ENCODE results near the gene SGCD.

SGCD gene

DNA sequence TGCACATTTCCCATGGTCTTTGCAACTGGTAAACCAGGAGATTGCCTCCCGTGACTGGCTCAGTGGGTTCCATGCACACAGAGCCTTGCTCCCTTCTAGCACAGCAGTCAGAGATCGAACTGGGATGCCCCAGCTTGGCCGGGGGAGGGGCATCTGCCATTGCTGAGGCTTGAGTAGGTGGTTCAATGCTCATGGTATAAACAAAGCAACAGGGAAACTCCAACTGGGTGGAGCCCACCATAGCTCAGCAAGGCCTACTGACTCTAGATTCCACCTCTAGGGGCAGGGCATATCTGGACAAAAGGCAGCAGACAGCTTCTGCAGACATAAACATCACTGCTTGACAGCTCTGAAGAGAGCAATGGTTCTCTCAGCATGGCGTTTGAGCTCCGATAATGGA, 456.1 kb downstream of the SGCD start:
- DNase-seq (ENCODE audit: low read depth), result no peak

DNA sequence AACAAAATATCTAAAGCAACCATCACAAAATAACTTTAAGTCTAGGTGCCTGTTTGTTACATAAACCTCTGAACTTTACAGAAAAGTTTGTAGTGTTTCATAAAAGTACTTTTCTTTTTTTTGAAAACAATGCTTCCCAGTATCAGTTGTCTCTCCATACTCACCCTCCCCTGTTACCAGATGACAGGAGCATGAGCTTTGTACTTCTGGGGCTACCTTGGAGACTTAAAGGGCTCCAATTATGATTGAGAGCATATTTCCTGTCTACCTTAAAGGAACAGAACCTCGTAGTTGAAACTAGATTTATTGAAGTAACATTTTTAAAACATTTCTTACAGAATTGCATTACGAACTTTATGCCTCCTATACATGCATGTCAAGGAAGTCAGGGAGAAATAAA, 467.7 kb downstream of the SGCD start:
- DNase-seq (ENCODE audit: low read depth), result no peak
- H3K4me3 ChIP-seq (ENCODE audit: low read depth, low read length), result no peak overlapping the region
- TF ChIP-seq, protein P1, sequence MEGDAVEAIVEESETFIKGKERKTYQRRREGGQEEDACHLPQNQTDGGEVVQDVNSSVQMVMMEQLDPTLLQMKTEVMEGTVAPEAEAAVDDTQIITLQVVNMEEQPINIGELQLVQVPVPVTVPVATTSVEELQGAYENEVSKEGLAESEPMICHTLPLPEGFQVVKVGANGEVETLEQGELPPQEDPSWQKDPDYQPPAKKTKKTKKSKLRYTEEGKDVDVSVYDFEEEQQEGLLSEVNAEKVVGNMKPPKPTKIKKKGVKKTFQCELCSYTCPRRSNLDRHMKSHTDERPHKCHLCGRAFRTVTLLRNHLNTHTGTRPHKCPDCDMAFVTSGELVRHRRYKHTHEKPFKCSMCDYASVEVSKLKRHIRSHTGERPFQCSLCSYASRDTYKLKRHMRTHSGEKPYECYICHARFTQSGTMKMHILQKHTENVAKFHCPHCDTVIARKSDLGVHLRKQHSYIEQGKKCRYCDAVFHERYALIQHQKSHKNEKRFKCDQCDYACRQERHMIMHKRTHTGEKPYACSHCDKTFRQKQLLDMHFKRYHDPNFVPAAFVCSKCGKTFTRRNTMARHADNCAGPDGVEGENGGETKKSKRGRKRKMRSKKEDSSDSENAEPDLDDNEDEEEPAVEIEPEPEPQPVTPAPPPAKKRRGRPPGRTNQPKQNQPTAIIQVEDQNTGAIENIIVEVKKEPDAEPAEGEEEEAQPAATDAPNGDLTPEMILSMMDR (IDR thresholded peaks at IDR 0.05; ENCODE audit: control insufficient read depth, extremely low read depth, insufficient read depth), result no peak

More for the DNA sequence above, 456.1 kb downstream of the SGCD start:
- no peak overlapping the region for H3K4me3 ChIP-seq (ENCODE audit: low read depth, low read length)
- TF ChIP-seq, protein P1 (IDR thresholded peaks at IDR 0.05; ENCODE audit: control insufficient read depth, extremely low read depth, insufficient read depth), result no peak

DNA sequence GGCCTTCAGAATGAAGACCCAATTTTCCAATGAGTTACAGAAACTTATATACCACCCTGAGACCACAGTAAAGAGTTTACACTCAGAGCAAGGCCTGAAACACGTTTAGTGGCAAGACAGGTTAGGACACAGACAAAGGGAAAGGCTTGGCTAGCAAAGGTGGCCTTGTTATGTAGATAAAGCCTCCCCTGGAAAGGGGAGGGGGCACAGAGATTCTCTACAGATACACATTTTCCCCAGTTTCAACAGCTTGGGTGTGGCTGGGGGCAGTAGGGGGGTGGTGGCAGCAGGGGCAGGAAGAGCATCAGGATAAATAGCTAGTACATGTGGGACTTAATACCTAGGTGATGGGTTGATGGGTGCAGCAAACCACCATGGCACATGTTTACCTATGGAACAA, 471.2 kb downstream of the SGCD start:
- no peak overlapping the region for H3K4me3 ChIP-seq (ENCODE audit: low read depth, low read length)
- TF ChIP-seq, protein P1 (IDR thresholded peaks at IDR 0.05; ENCODE audit: control insufficient read depth, extremely low read depth, insufficient read depth), result no peak
- no peak for DNase-seq (ENCODE audit: low read depth)

DNA sequence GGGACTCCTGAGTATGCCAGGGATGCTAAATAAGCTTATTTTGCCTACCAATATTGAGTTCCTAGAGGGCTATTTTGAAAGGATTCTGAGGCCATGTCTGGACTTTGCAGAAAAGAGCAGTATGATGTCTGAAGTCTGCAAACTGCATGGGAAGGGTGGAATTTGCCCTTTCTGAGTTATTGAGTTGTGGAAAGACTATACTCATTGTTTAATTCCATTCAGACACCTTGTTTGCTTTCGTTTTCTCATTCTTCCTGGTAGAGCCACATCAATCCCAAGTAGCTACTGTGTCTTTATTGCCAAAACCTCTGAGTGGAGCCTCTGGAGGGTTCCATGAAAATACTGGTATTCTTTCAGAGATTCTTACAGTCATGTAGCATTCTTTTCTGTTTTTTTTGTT, 472.2 kb downstream of the SGCD start:
- H3K4me3 ChIP-seq (ENCODE audit: low read depth, low read length), result no peak overlapping the region
- TF ChIP-seq, protein P1 (IDR thresholded peaks at IDR 0.05; ENCODE audit: control insufficient read depth, extremely low read depth, insufficient read depth), result no peak
- DNase-seq (ENCODE audit: low read depth), result no peak

DNA sequence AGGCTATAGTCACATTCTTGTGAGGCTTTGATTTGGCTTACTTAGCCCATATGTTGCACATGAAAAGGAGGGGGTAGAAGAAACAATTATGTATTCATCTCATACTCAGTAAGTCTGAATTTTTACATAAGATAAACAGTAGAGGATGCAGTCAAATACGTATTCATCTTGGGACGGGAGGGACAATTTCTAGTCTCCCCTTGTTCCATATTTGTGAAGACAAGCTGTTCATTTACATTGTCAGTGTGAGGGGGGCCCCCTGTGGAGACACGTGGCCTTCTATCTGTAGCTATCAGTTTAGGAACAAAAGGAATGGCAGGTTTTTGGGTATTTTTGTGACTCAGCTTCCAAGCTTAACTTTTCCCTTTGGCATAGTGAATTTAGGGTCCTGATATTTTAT, 474.0 kb downstream of the SGCD start:
- TF ChIP-seq, protein P1 (IDR thresholded peaks at IDR 0.05; ENCODE audit: control insufficient read depth, extremely low read depth, insufficient read depth), result no peak

DNA sequence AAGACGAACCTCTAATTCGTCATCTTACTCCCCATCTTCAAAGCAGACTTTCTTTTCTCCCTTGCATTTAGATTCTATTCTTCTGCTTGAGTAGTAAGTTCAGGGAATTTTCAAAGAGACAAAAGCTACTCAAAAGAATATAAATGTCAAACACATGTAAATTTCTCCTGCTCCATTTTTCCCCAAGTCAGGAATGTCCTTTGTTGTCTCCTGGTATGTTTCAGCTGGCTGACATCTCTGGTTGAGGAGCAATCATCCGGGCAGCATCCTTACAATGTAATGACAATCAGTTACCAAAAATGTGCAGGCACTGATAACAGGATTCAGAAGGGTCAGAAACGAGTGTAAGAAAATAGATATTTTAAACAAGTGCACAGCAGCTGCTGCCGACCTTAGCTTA, 475.5 kb downstream of the SGCD start:
- no peak for DNase-seq (ENCODE audit: low read depth)
- TF ChIP-seq, protein P1 (IDR thresholded peaks at IDR 0.05; ENCODE audit: control insufficient read depth, extremely low read depth, insufficient read depth), result no peak
- no peak overlapping the region for H3K4me3 ChIP-seq (ENCODE audit: low read depth, low read length)

More for the DNA sequence above, 474.0 kb downstream of the SGCD start:
- H3K4me3 ChIP-seq (ENCODE audit: low read depth, low read length), result no peak overlapping the region
- no peak for DNase-seq (ENCODE audit: low read depth)

DNA sequence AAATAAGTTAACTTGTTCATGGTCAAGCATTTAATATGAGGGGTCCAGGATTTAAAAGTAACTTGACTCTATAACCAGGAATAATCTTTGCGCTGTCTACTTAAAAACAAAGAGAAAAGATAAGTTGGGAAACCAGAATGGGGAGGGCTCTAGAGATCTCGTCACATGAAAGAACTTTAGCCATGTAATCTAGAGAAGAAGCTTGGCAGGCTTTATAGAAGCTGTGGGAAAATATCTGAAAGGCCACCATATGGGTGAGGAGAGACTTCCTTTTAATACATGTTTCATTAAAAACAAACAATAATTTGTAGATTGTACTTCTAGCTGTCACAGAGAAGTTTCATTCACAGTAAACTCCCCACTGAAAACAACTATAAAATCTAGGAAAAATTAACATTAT, 476.4 kb downstream of the SGCD start:
- DNase-seq (ENCODE audit: low read depth), result no peak
- TF ChIP-seq, protein P1 (IDR thresholded peaks at IDR 0.05; ENCODE audit: control insufficient read depth, extremely low read depth, insufficient read depth), result no peak
- no peak overlapping the region for H3K4me3 ChIP-seq (ENCODE audit: low read depth, low read length)
